GM23338 (cell line): ENCODE measurements around the gene DNAAF5. TPM values are rescaled to one million over a fixed set of nuclear protein-coding genes. Genes with fewer than 3 reads are reported as not detected.

Experiments used
- polyA plus RNA-seq: library from polyadenylated mRNA; unstranded; fragments of >200 nt; fragmentation: Nextera tagmentation; extraction: Ambion mirVana; gene quantifications from 2 replicates; pipeline ENCODE4 v1.2.1, GENCODE V29; 2016
- total RNA-seq: library from RNA; depleted of rRNA; stranded (reverse); fragments of >200 nt; shearing (Covaris generic); gene quantifications from 2 replicates; pipeline ENCODE4 v1.2.3, GENCODE V29; 2014; rRNA removed

Gene DNAAF5
- total and polyA plus RNA-seq, 2 experiments from 2014 or later = 20.4 to 86.7 TPM

Other genes starting within 250 kb of the DNAAF5 start
- gene PDGFA, start 206.9 kb upstream of the DNAAF5 start, total RNA-seq = 32.2 and 43.1 TPM in 2 replicates
- gene PDGFA, start 206.9 kb upstream of the DNAAF5 start, polyA plus RNA-seq = 35.6 and 39.5 TPM in 2 replicates
- 34.7 and 36.7 TPM in 2 replicates for gene PRKAR1B, start 582 bp downstream of the DNAAF5 start, total RNA-seq
- 30.6 and 35.7 TPM in 2 replicates for gene PRKAR1B, start 582 bp downstream of the DNAAF5 start, polyA plus RNA-seq
- 143 and 145 TPM in 2 replicates for gene SUN1, start 105.8 kb downstream of the DNAAF5 start, total RNA-seq
- gene SUN1, start 105.8 kb downstream of the DNAAF5 start, polyA plus RNA-seq = 57.9 and 63.3 TPM in 2 replicates
- 55.0 and 79.1 TPM in 2 replicates for gene GET4, start 149.9 kb downstream of the DNAAF5 start, total RNA-seq
- 48.0 and 54.5 TPM in 2 replicates for gene GET4, start 149.9 kb downstream of the DNAAF5 start, polyA plus RNA-seq
- 4.3 and 9.6 TPM in 2 replicates for gene ADAP1, start 228.0 kb downstream of the DNAAF5 start, total RNA-seq
- 1.9 and 2.2 TPM in 2 replicates for gene ADAP1, start 228.0 kb downstream of the DNAAF5 start, polyA plus RNA-seq
- 6.2 and 11.7 TPM in 2 replicates for gene COX19, start 248.8 kb downstream of the DNAAF5 start, total RNA-seq
- gene COX19, start 248.8 kb downstream of the DNAAF5 start, polyA plus RNA-seq = 12.6 and 13.9 TPM in 2 replicates